Panc1 (cell line): ENCODE measurements around the gene SLC7A6.

Experiments used
- CTCF ChIP-seq: fragments of 450-650 bp; IDR thresholded peaks from 2 replicates; pipeline ENCODE4 v1.5.1; 2017; ENCODE audit warnings: mild to moderate bottlenecking
- POLR2AphosphoS5 ChIP-seq: IDR thresholded peaks from 2 replicates; pipeline ENCODE4 v1.6.1; 2012; ENCODE audit warnings: mild to moderate bottlenecking, low read depth, low read length, moderate library complexity
- REST ChIP-seq, 2 experiments: IDR thresholded peaks; 2 replicates each; pipeline ENCODE4 v1.6.1; 2011 to 2012; ENCODE audit warnings: low read depth in 2 of 2, control low read depth in 1 of 2, low read length in 1 of 2, mild to moderate bottlenecking in 1 of 2, moderate library complexity in 1 of 2; ENCODE audit not compliant: insufficient read depth in 1 of 2
- SIN3A ChIP-seq: IDR thresholded peaks from 2 replicates; pipeline ENCODE4 v1.6.1; 2012; ENCODE audit warnings: low read depth, mild to moderate bottlenecking, low read length, moderate library complexity, borderline replicate concordance; ENCODE audit not compliant: insufficient read depth
- TCF7L2 ChIP-seq: IDR thresholded peaks from 2 replicates; pipeline ENCODE4 v1.6.1; 2011; ENCODE audit warnings: mild to moderate bottlenecking, low read depth, low read length, inconsistent platforms

DNA sequence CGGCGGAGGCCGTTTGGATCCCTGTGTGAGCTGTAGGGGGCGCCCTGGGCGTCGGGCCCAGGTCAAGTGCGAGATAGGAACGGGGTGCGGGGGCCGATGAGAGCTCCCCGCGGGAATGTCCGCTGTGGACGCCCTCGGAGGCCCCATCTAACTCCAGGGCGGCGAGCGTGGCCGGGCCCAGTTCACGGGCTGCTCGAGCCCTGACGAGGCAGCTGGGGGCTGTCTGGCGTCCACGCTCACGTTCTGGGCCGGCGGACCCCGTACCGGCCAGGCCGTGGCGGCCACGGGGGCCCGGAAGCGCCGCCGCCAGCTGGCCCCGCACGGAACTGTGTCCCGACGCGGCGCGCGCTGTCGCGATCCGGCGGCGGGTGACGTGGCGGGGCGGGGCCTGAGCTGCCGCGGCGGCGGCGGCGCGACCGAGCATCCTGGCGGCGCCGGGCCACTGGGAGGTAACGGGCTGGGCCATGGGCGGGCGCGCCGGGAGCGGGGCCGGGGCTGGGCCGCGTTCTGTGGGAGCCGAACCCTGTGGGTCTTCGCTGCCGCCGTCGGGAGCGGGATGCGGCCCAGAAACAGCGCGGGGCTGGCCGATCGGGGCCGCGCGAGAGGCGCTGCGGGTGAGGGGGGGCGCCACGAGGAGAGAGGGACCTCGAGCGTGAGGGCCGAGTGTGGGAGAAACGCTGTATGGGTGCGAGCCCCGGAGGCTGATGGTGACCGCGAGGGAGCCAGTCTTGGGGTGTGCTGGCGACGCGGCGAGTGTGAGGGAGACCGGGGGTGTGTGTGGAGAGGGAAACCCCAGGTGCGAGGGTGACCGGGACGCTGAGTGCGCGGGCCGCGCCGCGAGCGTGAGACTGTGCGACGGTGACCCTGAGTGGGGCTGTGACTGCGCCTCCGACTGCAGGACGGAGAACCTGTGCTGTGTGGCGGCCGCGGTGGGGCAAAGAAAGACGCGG lies at the start of gene SLC7A6:
- peak; percentile 78 for TF ChIP-seq CTCF
- peak; percentile 64 for TF ChIP-seq POLR2AphosphoS5
- 0 out of 2 replicates have a peak, but pooled peaks have one; percentile 40 for TF ChIP-seq SIN3A
- no peak for TF ChIP-seq REST (IDR thresholded peaks at IDR 0.05; ENCODE audit: insufficient read depth in 1 of 2, low read depth in 2 of 2, low read length in 1 of 2)
- TF ChIP-seq TCF7L2 = no peak
